GM19023 (cell line): ENCODE results near the gene ROBO1.

Experiments
- ATAC-seq: cut with Tn5 transposase; IDR thresholded peaks from one replicate; pipeline ENCODE4 v1.9.1; 2021; ENCODE audit warnings: mild to moderate bottlenecking, moderate library complexity; ENCODE audit not compliant: unreplicated experiment

The ROBO1 gene

DNA sequence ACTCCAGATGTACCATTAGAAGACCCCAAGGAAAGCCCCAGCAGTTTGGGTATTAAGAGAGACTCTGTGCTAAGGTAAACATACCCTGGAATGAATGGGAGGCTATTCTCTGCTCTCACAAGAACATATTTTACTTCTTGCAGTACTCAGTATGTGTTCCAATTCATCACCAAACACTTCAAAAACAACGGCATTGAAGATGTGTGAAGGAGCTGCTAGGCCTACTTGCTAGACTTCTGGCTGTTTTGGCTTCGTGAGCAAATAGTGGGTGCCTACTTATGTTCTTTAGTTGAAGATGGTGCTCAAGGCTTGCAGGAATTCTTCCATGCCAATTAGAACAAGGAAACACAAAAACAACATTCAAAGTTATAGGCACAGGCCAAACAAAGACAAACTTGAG is 514.5 kb downstream of the ROBO1 start:
- no peak for ATAC-seq

DNA sequence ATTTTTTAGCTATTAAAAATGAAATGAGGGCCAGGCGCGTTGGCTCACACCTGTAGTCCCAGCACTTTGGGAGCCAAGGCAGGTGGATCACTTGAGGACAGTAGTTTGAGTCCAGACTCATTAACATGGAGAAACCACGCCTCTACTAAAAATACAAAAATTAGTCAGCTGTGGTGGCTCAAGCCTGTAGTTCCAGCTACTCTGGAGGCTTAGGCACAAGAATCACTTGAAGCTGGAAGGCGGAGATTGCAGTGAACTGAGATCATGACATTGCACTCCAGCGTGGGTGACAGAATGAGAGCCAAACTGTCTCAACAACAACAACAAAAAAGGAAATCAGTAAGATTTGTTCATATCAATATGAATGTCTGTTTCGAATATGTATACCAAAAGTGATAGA is 517.1 kb downstream of the ROBO1 start:
- no peak for ATAC-seq

DNA sequence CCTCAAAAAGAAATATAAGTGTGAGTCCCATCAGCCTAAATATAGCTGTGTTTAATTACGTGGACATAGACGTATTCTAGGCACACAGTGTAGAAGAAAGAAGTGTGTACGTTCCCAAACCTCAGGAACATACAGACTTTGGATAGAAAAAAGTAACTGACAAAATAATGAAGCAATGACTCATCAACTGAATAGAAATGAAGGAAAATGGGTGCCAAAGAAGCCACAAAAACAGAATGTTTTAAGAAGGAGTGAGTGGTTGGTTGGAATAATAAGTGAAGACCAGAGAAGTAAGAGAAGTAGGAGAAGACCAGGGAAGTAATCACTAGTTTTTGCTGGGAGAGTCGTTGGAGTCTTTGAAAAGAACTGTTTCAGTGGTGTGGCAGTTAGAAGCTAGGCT is 518.1 kb downstream of the ROBO1 start:
- no peak for ATAC-seq

DNA sequence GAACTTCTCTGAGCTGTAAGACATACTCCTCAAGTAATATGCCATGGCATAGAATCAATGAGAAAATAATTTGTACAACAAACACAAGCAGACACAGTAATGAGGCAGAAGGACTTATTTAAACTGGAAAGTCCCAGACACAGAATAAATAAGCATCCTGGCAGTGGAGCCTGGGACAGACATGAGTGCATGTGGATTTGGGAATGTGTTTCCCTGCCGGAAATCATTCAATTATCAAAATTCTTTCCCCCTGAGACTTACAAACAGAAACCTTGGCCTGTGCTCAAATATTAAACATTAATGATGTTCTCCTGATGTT is 520.1 kb downstream of the ROBO1 start:
- ATAC-seq = no peak

DNA sequence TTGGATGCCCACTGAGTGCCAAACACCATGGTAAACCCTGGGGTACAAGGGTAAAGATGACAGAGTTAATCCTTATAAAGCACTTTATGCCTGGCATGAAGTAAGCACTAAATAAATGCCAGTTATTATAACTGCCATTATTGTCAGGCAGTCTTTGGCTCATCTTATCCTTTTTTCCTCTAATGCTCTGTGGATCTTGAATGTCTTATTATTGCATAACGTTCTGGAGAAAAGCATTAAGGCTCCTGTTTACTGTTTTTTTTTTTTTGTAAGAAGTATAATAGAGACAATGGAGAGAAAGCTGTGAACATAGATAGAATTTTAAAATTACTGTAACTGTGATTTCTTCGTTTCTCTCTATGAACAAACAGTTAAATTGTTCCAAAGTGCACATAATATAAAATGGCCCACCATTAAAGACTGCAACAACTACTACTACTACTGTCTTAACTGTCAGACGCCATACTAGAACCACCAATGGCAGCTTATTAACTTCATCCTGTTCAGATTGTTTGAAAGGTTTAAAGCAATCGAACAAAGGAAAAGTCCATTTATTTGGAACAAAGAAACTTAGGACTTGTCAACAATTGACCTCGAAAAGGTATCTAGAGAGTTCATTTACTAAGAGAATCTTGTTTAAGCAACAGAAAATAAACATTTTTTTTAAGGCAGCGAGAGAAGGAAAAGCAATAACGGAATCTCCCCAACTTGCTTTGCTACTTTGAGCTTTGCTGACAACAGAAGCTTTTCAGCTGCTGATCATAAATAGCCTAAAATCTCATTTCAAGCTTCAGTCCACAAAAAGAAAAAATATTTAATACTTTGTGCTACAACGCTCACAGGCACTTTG is 520.7 kb downstream of the ROBO1 start:
- ATAC-seq = no peak

DNA sequence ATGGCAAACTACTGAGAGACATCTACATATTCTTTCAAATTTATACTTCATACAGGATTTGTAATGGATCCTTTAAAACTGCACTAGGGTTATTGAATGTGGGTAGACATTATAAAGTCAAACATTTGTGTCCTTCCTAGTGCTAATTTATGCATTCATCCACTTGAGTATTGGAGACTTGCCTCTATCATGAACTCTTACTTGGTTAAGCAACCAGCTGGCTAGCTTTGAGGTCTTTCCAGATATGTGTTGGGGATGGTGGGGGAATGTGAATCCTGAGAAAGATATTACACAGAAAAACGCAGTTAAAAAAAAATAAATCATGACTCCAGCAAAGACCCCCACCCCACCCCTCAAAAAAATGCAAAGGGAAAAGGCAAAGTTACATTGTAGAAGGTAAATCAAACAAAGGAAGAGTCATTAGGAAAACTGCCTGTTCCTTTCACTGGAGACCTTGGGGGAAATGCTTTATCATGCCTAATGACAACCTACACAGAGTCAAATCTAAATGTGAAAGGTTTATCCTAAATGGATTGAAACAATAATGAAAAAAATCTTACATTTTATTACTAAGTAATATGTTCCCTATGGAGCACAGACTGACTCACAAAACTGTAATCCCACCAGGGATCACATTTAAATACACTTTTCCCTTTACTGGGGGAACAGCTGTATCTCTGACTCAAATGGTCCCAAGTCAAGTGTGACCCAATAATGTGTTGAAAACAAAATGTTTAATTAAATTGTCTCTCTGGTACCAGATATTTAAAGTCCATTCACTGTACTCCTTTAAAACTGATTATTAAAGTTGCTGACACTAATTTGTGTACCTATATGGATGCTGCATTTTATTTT is 522.3 kb downstream of the ROBO1 start:
- no peak for ATAC-seq

DNA sequence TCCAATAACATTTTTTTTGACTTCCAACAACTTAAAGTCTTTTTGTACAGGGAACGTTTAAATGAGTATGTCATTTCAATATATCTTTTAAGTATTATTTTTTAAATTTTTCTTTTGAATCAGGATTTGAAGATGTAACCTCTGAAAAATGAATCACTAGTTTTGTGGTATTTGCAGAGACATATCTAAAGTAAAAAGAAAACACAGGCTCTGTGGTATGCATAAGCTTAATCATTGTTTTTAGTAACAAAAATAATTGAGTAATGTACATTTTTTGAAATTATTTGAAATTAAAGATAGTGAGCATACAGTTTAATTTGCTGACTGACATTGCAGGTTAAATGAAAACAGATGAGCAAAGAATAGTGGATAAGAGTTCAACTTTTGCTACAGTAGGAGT is 531.3 kb downstream of the ROBO1 start:
- no peak for ATAC-seq

DNA sequence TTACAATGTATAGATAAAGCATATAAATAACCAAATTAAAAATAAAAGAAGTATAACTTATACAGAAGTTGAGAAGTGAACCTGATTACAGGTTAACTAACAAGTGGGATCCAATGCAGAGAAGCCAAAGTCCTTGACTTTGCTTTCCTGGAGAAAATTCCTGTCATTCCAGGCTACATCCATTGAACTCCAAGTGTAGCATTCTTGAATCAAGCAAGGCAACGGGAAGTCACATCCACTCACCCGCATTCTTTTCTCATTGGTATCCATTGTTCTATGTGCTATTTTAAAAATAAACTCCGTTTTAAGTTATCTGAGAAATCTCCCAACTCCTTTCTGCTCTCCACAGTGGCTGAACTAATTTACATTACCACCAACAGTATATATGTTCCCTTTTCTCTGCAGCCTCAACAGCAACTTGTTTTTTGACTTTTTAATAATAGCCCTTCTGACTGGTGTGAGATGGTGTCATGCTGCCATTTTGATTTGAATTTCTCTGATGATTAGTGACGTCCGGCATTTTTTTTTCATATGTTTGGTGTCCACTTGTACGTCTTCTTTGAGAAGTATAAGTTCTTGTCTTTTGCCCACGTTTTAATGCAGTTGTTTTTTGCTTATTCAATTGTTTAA is 534.3 kb downstream of the ROBO1 start:
- ATAC-seq = no peak

DNA sequence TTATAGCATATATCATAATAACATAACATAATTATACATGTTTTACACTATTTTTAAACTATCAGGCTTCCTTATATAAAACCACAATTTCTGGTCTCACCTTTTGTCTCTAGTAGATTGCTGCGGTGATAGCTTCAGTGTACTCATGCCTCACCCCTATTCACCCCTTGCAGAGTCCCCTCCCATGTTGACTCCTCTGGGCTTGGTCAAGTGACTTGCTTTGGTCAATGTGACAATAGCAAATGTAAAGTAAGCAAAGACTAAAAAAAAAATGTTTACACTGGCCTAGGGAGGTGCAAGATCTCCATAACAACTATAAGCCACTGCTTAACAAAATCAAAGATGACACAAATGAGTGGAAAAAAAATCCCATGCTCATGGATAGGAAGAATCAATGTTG is 537.5 kb downstream of the ROBO1 start:
- no peak for ATAC-seq

DNA sequence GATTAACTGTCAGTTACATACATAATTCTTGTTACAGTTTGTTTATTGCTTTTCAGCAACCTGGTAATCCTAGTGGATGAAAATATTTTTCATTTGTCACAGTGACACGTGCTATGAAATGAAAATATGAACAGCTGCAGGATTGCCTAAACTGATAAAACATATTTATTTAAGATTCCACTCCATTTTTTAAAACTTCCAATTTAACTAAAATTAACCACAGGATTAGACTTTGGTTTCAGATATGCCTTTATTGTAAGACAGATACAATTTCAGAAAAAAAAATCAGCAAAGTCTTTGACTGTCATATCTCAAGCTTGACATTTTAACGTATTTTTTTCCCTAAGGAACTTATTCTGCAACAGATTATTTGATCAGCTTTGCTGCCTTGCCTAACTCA is 550.7 kb downstream of the ROBO1 start:
- no peak for ATAC-seq

DNA sequence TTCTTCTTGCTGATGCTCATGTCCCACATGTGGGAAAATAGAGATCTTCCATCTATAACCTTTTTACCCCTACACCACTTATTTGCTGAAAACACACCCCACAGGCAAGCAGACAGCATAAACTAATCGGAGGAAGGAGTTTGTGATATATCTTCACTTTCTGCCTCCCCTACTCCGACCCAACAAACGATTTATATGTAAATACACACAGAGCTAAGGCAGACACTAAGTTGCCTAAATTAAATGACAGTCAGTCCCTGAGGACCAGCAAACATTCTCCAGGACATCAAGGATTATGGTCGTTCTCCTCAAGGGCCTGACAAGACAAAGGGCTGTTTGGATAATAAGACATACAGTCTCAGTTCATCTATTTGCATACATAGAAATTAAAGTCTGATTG is 552.5 kb downstream of the ROBO1 start:
- ATAC-seq = no peak

DNA sequence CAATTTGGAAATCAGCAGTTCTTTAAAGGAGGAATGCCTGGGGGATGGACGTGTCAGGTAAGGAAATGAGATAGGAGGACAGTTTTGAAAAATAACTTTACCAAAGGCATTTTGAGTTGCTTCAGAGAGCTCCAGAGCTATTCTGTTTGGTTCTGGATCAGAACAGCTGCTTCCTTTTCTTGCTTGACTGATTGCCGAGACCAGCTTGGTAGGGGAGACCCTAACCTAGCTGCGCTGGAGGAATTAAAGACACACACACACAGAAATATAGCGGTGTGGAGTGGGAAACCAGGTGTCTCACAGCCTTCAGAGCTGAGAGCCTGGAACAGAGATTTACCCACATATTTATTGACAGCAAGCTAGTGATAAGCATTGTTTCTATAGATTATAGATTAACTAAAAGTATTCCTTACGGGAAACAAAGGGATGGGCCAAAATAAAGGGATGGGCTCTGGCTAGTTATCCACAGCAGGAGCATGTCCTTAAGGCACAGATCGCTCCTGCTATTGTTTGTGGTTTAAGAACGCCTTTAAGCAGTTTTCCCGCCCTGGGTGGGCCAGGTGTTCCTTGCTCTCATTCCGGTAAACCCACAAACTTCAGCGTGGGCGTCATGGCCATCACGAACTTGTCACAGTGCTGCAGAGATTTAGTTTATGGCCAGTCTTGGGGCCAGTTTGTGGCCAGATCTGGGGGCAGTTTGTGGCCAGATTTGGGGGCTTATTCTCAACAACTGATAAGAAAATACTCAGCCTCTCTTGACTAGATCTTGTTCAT is 556.0 kb downstream of the ROBO1 start:
- no peak for ATAC-seq

DNA sequence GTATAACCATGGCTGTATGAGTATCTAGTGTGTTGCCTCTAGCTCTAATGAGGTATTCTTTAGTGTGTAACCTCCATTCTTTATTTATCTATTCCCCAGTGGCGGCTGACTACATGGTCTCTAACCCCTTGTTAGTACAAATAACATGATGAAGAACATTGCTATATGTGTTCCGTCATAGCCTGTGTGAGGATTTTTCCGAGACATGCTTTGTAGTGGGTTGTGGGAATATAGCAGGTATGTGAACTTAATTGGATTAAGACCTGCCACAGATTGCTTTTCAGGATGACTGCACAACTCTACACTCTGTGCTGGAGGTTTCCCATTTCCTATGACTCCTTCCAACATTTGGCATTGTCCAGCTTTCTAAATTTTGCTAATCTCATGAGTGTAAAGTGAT is 563.4 kb downstream of the ROBO1 start:
- ATAC-seq = no peak

DNA sequence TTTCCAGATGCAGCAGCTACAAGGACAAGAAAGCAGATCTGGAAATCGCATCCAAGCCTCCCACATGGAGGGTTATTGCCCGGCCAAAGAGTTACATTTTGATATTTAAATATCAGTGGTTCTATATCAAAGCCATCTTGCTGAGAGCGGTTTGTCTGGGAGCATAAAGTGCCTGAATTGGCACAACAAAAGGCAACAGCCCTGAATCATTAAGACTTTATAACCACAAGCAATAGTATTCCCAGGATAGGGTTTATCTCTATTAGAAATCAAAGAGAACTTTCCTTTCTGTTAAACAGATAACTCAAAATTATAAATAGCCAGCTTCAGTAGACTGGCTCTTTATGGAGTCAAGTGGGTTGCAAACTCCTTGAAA is 564.7 kb downstream of the ROBO1 start:
- ATAC-seq = no peak

DNA sequence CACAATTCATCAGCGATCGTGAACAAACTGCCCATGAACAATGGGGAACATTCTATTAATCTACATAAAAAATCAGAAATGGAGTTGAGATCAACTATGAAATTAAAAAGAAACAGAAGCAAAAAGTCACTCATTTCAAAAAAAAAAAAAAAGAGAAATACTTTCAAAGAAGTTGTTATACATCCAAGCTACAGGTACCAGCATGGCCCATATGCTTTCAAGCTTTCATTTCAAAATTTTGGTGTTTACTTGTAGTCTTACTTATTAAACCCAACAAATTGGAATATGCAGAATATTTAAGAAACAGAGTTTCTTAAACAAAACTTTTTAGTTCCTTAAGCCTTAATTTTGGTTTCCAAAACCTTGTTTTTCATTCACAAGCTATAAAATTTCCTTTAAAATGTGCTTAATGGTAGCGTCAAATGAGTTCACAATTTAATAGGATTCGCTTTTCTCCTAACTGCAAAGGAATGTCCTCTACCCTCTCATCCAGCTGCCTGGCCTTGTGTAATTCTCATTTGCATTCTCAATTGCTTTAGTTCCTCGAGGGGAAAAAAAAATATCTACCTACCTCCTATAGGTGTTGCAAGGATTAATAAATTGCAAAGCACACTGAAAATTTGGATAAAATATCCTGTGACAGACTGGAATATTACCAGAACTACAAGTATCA is 565.2 kb downstream of the ROBO1 start:
- ATAC-seq = no peak

DNA sequence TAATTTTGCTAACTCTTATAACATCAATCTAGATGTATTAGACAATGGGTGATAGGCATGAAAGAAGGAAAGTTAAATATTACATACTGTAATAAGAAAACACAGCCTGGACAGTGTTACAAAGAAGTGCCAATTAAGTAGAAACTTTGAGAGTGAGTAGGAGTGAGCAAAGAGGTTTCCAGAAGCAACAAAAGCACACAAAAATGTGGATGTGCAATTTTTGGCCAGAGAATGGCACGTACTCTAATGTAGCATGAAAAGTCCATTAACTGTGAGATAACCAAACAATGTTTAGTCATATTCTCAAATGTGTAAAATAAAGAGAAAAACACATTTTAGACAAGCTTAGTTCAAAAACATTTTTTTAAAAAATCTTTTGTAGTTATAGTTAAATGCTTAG is 567.3 kb downstream of the ROBO1 start:
- no peak for ATAC-seq

DNA sequence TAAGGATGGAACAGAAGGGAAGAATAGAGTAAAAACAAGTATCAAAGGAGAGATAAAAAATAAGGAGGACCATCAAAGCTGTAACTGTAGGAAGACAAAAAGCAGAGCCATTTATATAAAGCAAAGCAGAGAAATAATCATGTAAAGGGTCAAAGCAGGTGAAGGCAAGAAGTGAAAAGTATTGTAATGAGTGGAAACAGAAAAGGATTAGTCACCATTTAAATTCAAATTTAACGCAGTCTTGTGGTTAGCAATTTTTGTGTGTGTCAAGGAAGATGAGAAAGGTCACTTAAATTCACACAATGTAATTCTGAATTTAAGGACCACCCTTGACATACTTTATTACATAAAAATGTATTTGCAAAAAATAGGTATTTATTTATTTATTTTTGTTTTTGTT is 567.8 kb downstream of the ROBO1 start:
- ATAC-seq = no peak

DNA sequence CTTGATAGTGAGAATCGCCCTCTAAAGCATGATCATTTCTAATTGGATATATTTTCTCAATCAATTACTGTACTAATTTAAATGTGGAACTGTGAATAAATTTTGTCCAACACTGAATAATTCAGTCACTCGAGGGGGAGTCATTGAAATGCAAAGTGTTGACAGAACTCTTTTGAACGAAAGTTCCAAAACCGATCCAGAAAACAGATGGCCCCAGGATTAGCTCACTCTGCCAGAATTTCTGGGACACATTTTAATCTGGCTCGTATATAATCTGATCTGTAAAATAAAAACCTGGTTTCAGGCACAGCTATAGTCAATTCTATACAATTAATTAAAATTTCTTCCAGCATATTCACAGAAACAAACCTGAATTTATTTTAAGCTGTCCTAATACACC is 580.4 kb downstream of the ROBO1 start:
- no peak for ATAC-seq

DNA sequence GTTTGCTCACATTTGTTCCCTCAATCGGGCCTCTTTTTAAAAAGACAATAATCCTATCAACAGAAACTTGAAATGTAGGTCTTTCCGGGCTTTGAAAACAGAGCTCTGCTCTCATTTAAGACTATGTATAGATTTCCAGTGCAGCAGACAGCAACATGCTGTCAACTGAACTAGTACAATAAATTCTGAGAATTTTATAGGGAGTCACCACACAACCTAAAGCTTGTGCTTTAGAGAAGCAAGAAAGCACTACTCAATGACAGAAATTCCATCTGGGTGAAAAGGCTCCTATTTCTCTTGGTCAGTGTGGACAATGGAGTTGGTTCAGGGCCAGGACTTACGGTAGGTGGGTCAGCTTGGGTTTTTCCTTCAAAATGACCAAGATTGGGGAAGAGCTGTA is 583.5 kb downstream of the ROBO1 start:
- ATAC-seq = no peak

DNA sequence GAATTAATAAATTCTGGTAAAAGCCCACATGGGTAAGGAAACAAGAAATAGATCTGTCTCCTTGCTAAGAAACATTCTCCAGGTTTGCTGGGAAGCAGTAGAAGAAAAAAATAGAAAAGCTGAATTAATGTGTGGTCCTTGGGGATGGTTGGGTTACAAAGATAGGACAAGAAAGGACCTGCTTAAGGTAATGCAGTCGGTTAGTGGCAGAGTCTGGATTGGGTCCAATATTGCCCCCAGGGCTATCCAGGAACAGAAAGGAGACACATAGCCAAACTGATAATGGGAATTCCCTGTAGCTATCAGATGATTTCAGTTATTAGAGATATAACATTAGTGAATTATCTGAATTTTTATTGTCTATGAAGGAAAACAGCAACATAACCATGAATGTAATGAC is 584.3 kb downstream of the ROBO1 start:
- ATAC-seq = no peak
